Measurements from ENCODE around the gene HOXD12. TPM values are rescaled to one million over a fixed set of nuclear protein-coding genes. Genes with fewer than 3 reads are reported as not detected.

Gene HOXD12
- total RNA-seq, 1 experiment from 2014 or later = 0.27 TPM

DNA sequence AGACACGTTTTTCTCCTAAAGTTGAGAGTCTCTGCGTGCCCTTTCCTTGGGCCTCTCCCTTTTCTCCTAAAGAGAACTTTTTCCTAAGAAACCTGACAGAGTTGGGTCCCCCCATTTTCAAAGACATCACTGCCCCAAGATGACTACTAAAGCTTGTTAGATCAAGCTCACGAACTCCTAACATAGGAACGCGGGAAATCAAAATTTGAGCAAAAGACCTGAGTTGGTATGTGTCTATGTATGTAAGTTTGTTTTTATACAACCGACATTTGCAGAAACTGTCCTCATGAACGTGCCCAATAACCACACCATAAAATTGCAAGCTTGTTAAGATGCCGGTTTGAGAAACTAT is 5.7 kb upstream of the HOXD12 start:
- CTCF ChIA-PET = no interaction called here
- POLR2A ChIA-PET = no interaction called here

More for the DNA sequence above, 5.7 kb upstream of the HOXD12 start:
- BruUV-seq (replicated peaks) = no TSS peak
- H3K27ac ChIP-seq (ENCODE audit: low read depth, low read length) = no peak overlapping the region
- H3K4me3 ChIP-seq (replicated peaks in 1 of 2; ENCODE audit: low read depth in 1 of 2, low read length in 2 of 2) = no peak overlapping the region
- RAD21 ChIA-PET (ENCODE audit: low non-redundant PET in 1 of 2, low total read pairs in 2 of 2, uncharacterized antibody in 2 of 2, unreplicated experiment in 2 of 2) = no interaction called here
- ATAC-seq (no peak), DNase-seq (ENCODE audit: low read depth, low spot score) (no peak)
- peaks cover 5 to 18% of the 10 kb centered on the region in 2 experiments; a peak in 3 of 4 replicates for H3K4me1 ChIP-seq (ENCODE audit: control insufficient read depth in 1 of 2, insufficient read depth in 2 of 2, low read length in 2 of 2)
- H3K9me2 ChIP-seq (ENCODE audit: insufficient read depth) = no peaks in the 10 kb centered on the region
- intact Hi-C loops (cut with micrococcal nuclease) = no loop called here
- no peaks in the 10 kb centered on the region for H3K36me3 ChIP-seq (ENCODE audit: control insufficient read depth in 1 of 2, insufficient read depth in 2 of 2, low read length in 2 of 2)
- TF ChIP-seq SRF (IDR thresholded peaks at IDR 0.05; ENCODE audit: low read depth) = no peak
- no peak for TF ChIP-seq CBX3 (IDR thresholded peaks at IDR 0.05; ENCODE audit: low read depth)
- TF ChIP-seq SP1 (IDR thresholded peaks at IDR 0.05; ENCODE audit: low read depth) = no peak
- TF ChIP-seq EZH2 (IDR thresholded peaks at IDR 0.05) = no peak
- TF ChIP-seq TCF7L2 (IDR thresholded peaks at IDR 0.05; ENCODE audit: borderline replicate concordance, extremely low read depth, insufficient read depth, insufficient read length) = no peak
- no peak for TF ChIP-seq JUND (IDR thresholded peaks at IDR 0.05)
- TF ChIP-seq POLR2AphosphoS5 (IDR thresholded peaks at IDR 0.05; ENCODE audit: low read depth, low read length) = no peak
- TF ChIP-seq ZFX (IDR thresholded peaks at IDR 0.05) = no peak
- no peak for TF ChIP-seq ZBTB33 (IDR thresholded peaks at IDR 0.05; ENCODE audit: extremely low read depth, insufficient replicate concordance, low read length)
- TF ChIP-seq, protein P1, sequence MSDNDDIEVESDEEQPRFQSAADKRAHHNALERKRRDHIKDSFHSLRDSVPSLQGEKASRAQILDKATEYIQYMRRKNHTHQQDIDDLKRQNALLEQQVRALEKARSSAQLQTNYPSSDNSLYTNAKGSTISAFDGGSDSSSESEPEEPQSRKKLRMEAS (IDR thresholded peaks at IDR 0.05) = no peak
- TF ChIP-seq ZNF274 (IDR thresholded peaks at IDR 0.05; ENCODE audit: low read depth, low read length) = no peak
- no peaks in the 10 kb centered on the region for H3K9me3 ChIP-seq (ENCODE audit: control insufficient read depth in 1 of 2, insufficient read depth in 1 of 2, low read depth in 1 of 2, low read length in 2 of 2)
- no peaks in the 10 kb centered on the region for H4K20me1 ChIP-seq (ENCODE audit: insufficient read depth)
- H3K27me3 ChIP-seq (ENCODE audit: insufficient read depth, low read length) = no peaks in the 10 kb centered on the region
- H3K4me2 ChIP-seq (ENCODE audit: low read length) = no peak overlapping the region
- H3K79me2 ChIP-seq (ENCODE audit: insufficient read depth, low read length) = no peaks in the 10 kb centered on the region
- H2AFZ ChIP-seq (ENCODE audit: low read depth, low read length, poor library complexity, severe bottlenecking) = no peak overlapping the region
- H3K9ac ChIP-seq (ENCODE audit: low read length) = no peak overlapping the region

Data from HCT116 (cell line).